WTC11 (cell line): ENCODE measurements around the gene KCNC4.

Experiments used
- ARID4B ChIP-seq: sonication (generic); formaldehyde crosslinking; IDR thresholded peaks from 2 replicates; pipeline ENCODE4 v1.8.0; 2023; ENCODE audit warnings: missing genetic modification reagents, mild to moderate bottlenecking, borderline replicate concordance
- CTCF ChIP-seq: fragments of 200-600 bp; IDR thresholded peaks from 2 replicates; pipeline ENCODE4 v1.8.0; 2022; ENCODE audit warnings: antibody characterized with exemption
- IRF2 ChIP-seq: sonication (generic); formaldehyde crosslinking; IDR thresholded peaks from 2 replicates; pipeline ENCODE4 v1.8.0; 2022; ENCODE audit warnings: low read depth, missing genetic modification reagents, borderline replicate concordance
- KAT7 ChIP-seq: sonication (generic); formaldehyde crosslinking; IDR thresholded peaks from 2 replicates; pipeline ENCODE4 v1.8.1; 2023; ENCODE audit warnings: missing genetic modification reagents, mild to moderate bottlenecking, borderline replicate concordance

- no peak for TF ChIP-seq CTCF
- TF ChIP-seq IRF2 (CRISPR knock-in tag) = no peak
- TF ChIP-seq ARID4B = no peak
- no peak for TF ChIP-seq KAT7 (CRISPR knock-in tag)
Measured at GRCh38 chr1:110160538-110161100, 49.5 kb upstream of the KCNC4 start.
